Urinary bladder (tissue), 4 donors: Measurements from ENCODE around the gene TUBGCP6. TPM values are rescaled to one million over a fixed set of nuclear protein-coding genes. Genes with fewer than 3 reads are reported as not detected.
A peak's percentile ranks its signal among the peaks of the same experiment; 100 is the strongest.

Experiments
- DNase-seq: peaks from one replicate; pipeline ENCODE4 v3.0.0-alpha.2; 2015; ENCODE audit errors: extremely low spot score
- H3K27ac ChIP-seq: one replicate; pipeline ENCODE4 v1.5.1; 2013; ENCODE audit warnings: low read depth, mild to moderate bottlenecking, moderate library complexity
- H3K36me3 ChIP-seq: one replicate; pipeline ENCODE4 v1.6.1; 2013; ENCODE audit warnings: mild to moderate bottlenecking, moderate library complexity; ENCODE audit not compliant: insufficient read depth
- H3K4me1 ChIP-seq: one replicate; pipeline ENCODE4 v1.6.1; 2013; ENCODE audit warnings: mild to moderate bottlenecking, moderate library complexity; ENCODE audit not compliant: insufficient read depth
- H3K4me3 ChIP-seq: one replicate; pipeline ENCODE4 v1.5.1; 2013; ENCODE audit warnings: low read depth, low read length
- WGBS: extraction: QIAGEN DNeasy Blood & Tissue Kit; methylation state at CpG from one replicate; pipeline ENCODE4 v1.1.7; 2013; 5-methylcytosine and 5-hydroxymethylcytosine counted together
- polyA plus RNA-seq: library from polyadenylated mRNA; stranded (reverse); fragments of 200-250 nt; gene quantifications from one replicate; pipeline ENCODE4 v1.2.3, GENCODE V29; 2013
- total RNA-seq: library from RNA; depleted of rRNA; stranded (reverse); fragments of >200 nt; gene quantifications from one replicate; pipeline ENCODE4 v1.2.3, GENCODE V29; 2014
- donor health status: healthy with polysubstance abuse.
- donor health status: healthy.

TUBGCP6 gene
- total and polyA plus RNA-seq, 2 donors = 23.1 to 31.5 TPM

GRCh38 chr22:50284479-50284878 is 39.7 kb upstream of the TUBGCP6 start:
- Histone ChIP-seq H3K4me3 (no peak overlapping the region), H3K36me3 (peaks cover 14% of the 10 kb centered on the region), H3K4me1 (no peaks in the 10 kb centered on the region), H3K27ac (no peak overlapping the region)
- WGBS = 86% methylated on average over 13 of the region's 13 CpGs
- no peak for DNase-seq

GRCh38 chr22:50283821-50284220 is 39.0 kb upstream of the TUBGCP6 start:
- Histone ChIP-seq H3K4me3 (no peak overlapping the region), H3K27ac (no peak overlapping the region), H3K4me1 (no peaks in the 10 kb centered on the region), H3K36me3 (peaks cover 14% of the 10 kb centered on the region)
- WGBS = 95% methylated on average over 30 of the region's 30 CpGs
- DNase-seq = no peak

GRCh38 chr22:50282361-50283155 is 37.7 kb upstream of the TUBGCP6 start:
- WGBS = 86% methylated on average over 45 of the region's 45 CpGs
- H3K4me3 ChIP-seq = no peak overlapping the region
- peaks cover 14% of the 10 kb centered on the region for H3K36me3 ChIP-seq

GRCh38 chr22:50281957-50282356 is 37.1 kb upstream of the TUBGCP6 start:
- Histone ChIP-seq H3K4me3 (no peak overlapping the region), H3K36me3 (peaks cover 14% of the 10 kb centered on the region), H3K4me1 (no peaks in the 10 kb centered on the region), H3K27ac (peak overlapping the region; percentile 26)
- DNase-seq = no peak
- 75% methylated on average over 25 of the region's 25 CpGs for WGBS

More at GRCh38 chr22:50282361-50283155, 37.7 kb upstream of the TUBGCP6 start:
- Histone ChIP-seq H3K4me1 (no peaks in the 10 kb centered on the region), H3K27ac (peak overlapping the region; percentile 50)
- peak; percentile 70 for DNase-seq

- 91% methylated on average over 36 of the region's 36 CpGs for WGBS
- Histone ChIP-seq H3K4me3 (no peak overlapping the region), H3K36me3 (peaks cover 14% of the 10 kb centered on the region), H3K4me1 (no peaks in the 10 kb centered on the region), H3K27ac (no peak overlapping the region)
- no peak for DNase-seq
These were observed 36.5 kb upstream of the TUBGCP6 start for GRCh38 chr22:50281384-50281760.

GRCh38 chr22:50280708-50281383 is 36.0 kb upstream of the TUBGCP6 start:
- WGBS = 93% methylated on average over 47 of the region's 47 CpGs
- Histone ChIP-seq H3K36me3 (peaks cover 12% of the 10 kb centered on the region), H3K27ac (no peak overlapping the region), H3K4me1 (no peaks in the 10 kb centered on the region), H3K4me3 (no peak overlapping the region)
- no peak for DNase-seq

GRCh38 chr22:50280022-50280707 is 35.3 kb upstream of the TUBGCP6 start:
- no peak overlapping the region for H3K27ac ChIP-seq

GRCh38 chr22:50278956-50279619 is 34.3 kb upstream of the TUBGCP6 start:
- DNase-seq = no peak
- no peak overlapping the region for H3K4me3 ChIP-seq
- no peaks in the 10 kb centered on the region for H3K4me1 ChIP-seq
- no peak overlapping the region for H3K27ac ChIP-seq
- 91% methylated on average over 30 of the region's 30 CpGs for WGBS
- H3K36me3 ChIP-seq = peaks cover 14% of the 10 kb centered on the region

More at GRCh38 chr22:50280022-50280707, 35.3 kb upstream of the TUBGCP6 start:
- WGBS = 94% methylated on average over 38 of the region's 38 CpGs
- H3K36me3 ChIP-seq = peaks cover 14% of the 10 kb centered on the region
- DNase-seq = no peak
- no peak overlapping the region for H3K4me3 ChIP-seq
- H3K4me1 ChIP-seq = no peaks in the 10 kb centered on the region

GRCh38 chr22:50278461-50278860 is 33.6 kb upstream of the TUBGCP6 start:
- peaks cover 14% of the 10 kb centered on the region for H3K36me3 ChIP-seq
- whole genome bisulfite sequencing = 91% methylated on average over 21 of the region's 21 CpGs
- no peak for DNase-seq
- no peaks in the 10 kb centered on the region for H3K4me1 ChIP-seq
- H3K4me3 ChIP-seq = no peak overlapping the region
- no peak overlapping the region for H3K27ac ChIP-seq

GRCh38 chr22:50277761-50278160 is 32.9 kb upstream of the TUBGCP6 start:
- Histone ChIP-seq H3K36me3 (peaks cover 9% of the 10 kb centered on the region), H3K4me1 (no peaks in the 10 kb centered on the region)
- 89% methylated on average over 25 of the region's 25 CpGs for WGBS

GRCh38 chr22:50276143-50276542 is 31.3 kb upstream of the TUBGCP6 start:
- Histone ChIP-seq H3K4me3 (no peak overlapping the region), H3K27ac (no peak overlapping the region), H3K4me1 (no peaks in the 10 kb centered on the region), H3K36me3 (peaks cover 8% of the 10 kb centered on the region)
- DNase-seq = no peak
- 64% methylated on average over 25 of the region's 25 CpGs for WGBS

More at GRCh38 chr22:50277761-50278160, 32.9 kb upstream of the TUBGCP6 start:
- DNase-seq = no peak
- Histone ChIP-seq H3K27ac (no peak overlapping the region), H3K4me3 (no peak overlapping the region)

GRCh38 chr22:50275181-50276055 is 30.6 kb upstream of the TUBGCP6 start:
- DNase-seq = no peak
- H3K36me3 ChIP-seq = peaks cover 3% of the 10 kb centered on the region
- H3K27ac ChIP-seq = no peak overlapping the region
- no peak overlapping the region for H3K4me3 ChIP-seq
- 82% methylated on average over 43 of the region's 43 CpGs for WGBS
- no peaks in the 10 kb centered on the region for H3K4me1 ChIP-seq
